ENCODE results near the gene GGT5. TPM values are rescaled to one million over a fixed set of nuclear protein-coding genes. Genes with fewer than 3 reads are reported as not detected.
"Not testable (repeated sequence)": the region's sequence is repeated elsewhere in the genome, so short reads cannot be mapped to it uniquely, and the experiment has no call there.

Gene GGT5
- total RNA-seq, 1 experiment from 2014 or later, result 0.20 TPM

DNA sequence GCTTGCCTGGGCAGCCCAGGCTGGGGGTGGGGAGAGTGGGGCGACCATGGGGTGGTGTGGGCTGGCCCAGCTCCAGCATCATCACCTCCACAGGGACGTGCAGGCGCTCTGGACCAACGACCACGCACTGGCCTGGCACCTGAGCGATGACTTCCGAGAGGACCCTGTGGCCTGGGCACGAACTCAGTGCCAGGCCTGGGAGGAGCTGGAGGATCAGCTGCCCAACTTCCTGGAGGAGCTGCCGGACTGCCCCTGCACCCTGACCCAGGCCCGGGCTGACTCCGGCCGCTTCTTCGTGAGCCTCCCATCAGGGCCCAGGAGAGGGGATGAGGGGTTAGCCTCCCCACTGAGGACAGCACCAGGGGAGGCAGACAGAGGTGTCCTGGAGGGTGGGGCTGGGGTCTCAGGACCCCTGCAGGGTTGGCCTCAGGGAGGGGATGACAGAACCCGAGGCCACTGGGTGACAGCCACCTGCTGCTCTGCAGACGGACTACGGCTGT is 59.8 kb downstream of the GGT5 start:
- Mint-ChIP-seq H3K4me3 (no peak overlapping the region), H3K27ac (no peak overlapping the region), H3K36me3 (no peaks in the 10 kb centered on the region), H3K9me3 (no peaks in the 10 kb centered on the region), H3K4me1 (peaks cover 10% of the 10 kb centered on the region), H3K27me3 (ENCODE audit: low read depth) (no peaks in the 10 kb centered on the region)
- no peak for TF ChIP-seq RELA (CRISPR knock-in tag; IDR thresholded peaks at IDR 0.05; ENCODE audit: borderline replicate concordance)
- TF ChIP-seq, protein P1, sequence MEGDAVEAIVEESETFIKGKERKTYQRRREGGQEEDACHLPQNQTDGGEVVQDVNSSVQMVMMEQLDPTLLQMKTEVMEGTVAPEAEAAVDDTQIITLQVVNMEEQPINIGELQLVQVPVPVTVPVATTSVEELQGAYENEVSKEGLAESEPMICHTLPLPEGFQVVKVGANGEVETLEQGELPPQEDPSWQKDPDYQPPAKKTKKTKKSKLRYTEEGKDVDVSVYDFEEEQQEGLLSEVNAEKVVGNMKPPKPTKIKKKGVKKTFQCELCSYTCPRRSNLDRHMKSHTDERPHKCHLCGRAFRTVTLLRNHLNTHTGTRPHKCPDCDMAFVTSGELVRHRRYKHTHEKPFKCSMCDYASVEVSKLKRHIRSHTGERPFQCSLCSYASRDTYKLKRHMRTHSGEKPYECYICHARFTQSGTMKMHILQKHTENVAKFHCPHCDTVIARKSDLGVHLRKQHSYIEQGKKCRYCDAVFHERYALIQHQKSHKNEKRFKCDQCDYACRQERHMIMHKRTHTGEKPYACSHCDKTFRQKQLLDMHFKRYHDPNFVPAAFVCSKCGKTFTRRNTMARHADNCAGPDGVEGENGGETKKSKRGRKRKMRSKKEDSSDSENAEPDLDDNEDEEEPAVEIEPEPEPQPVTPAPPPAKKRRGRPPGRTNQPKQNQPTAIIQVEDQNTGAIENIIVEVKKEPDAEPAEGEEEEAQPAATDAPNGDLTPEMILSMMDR (IDR thresholded peaks at IDR 0.05), result no peak
- TF ChIP-seq NFE2L1 (CRISPR knock-in tag; IDR thresholded peaks at IDR 0.05), result no peak
- TF ChIP-seq, protein P2, sequence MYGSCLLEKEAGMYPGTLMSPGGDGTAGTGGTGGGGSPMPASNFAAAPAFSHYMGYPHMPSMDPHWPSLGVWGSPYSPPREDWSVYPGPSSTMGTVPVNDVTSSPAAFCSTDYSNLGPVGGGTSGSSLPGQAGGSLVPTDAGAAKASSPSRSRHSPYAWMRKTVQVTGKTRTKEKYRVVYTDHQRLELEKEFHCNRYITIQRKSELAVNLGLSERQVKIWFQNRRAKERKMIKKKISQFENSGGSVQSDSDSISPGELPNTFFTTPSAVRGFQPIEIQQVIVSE (CRISPR knock-in tag; IDR thresholded peaks at IDR 0.05; ENCODE audit: borderline replicate concordance), result no peak
- TF ChIP-seq CREM (CRISPR knock-in tag; IDR thresholded peaks at IDR 0.05), result no peak
- TF ChIP-seq, protein P3, sequence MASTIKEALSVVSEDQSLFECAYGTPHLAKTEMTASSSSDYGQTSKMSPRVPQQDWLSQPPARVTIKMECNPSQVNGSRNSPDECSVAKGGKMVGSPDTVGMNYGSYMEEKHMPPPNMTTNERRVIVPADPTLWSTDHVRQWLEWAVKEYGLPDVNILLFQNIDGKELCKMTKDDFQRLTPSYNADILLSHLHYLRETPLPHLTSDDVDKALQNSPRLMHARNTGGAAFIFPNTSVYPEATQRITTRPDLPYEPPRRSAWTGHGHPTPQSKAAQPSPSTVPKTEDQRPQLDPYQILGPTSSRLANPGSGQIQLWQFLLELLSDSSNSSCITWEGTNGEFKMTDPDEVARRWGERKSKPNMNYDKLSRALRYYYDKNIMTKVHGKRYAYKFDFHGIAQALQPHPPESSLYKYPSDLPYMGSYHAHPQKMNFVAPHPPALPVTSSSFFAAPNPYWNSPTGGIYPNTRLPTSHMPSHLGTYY (CRISPR knock-in tag; IDR thresholded peaks at IDR 0.05), result no peak
- TF ChIP-seq NR3C1 (CRISPR knock-in tag; conservative IDR thresholded peaks at IDR 0.05; ENCODE audit: low read depth), result no peak
- no peak for TF ChIP-seq MXD4 (CRISPR knock-in tag; IDR thresholded peaks at IDR 0.05; ENCODE audit: borderline replicate concordance)
- ChIA-PET POLR2A (no interaction called here), CTCF (interaction anchor here (0.7 to 1.4 kb wide), 4 partner anchors 8 to 58 kb away, joined by 3 to 5 read pairs (median 4); no protein-coding TSS in a partner anchor)
- no peak for DNase-seq (ENCODE audit: low spot score)
- ATAC-seq, result no peak

DNA sequence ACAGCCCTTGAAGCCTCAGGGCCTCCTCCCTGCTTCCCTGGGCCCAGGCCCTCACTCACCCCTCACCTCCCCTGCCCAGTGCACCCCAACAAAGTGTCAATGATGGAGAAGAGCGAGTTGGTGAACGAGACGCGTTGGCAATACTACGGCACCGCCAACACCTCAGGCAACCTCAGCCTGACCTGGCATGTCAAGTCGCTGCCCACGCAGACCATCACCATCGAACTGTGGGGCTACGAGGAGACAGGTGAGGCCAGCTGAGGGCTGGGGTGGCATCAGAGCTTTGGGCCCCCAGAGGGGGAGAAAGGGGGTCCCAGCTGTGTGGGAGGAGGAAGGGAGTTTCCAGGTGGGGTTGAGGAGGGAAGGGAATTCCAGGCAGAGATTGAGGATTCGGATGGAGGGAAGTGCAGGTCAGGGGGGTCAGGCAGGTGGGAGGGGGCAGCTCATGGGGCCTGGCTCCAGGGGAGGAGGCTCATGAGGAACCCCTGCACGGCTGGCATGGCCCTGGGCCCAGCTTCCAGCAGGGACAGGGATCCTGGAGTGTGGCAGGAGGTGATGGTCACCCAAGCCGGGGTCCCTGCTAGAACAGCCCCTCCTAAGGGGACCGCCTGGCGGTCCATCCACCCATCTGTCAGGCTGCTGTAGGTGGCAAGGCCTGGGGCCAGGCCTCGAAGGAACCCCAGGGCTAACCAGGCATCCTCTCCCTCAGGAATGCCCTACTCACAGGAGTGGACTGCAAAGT is 60.7 kb downstream of the GGT5 start:
- H3K27ac Mint-ChIP-seq, result no peak overlapping the region
- peaks cover 7% of the 10 kb centered on the region for H3K4me1 Mint-ChIP-seq
- no peak overlapping the region for H3K4me3 Mint-ChIP-seq
- no peaks in the 10 kb centered on the region for H3K27me3 Mint-ChIP-seq (ENCODE audit: low read depth)
- no peak for TF ChIP-seq JUN (CRISPR knock-in tag; IDR thresholded peaks at IDR 0.05)
- TF ChIP-seq, protein P4, sequence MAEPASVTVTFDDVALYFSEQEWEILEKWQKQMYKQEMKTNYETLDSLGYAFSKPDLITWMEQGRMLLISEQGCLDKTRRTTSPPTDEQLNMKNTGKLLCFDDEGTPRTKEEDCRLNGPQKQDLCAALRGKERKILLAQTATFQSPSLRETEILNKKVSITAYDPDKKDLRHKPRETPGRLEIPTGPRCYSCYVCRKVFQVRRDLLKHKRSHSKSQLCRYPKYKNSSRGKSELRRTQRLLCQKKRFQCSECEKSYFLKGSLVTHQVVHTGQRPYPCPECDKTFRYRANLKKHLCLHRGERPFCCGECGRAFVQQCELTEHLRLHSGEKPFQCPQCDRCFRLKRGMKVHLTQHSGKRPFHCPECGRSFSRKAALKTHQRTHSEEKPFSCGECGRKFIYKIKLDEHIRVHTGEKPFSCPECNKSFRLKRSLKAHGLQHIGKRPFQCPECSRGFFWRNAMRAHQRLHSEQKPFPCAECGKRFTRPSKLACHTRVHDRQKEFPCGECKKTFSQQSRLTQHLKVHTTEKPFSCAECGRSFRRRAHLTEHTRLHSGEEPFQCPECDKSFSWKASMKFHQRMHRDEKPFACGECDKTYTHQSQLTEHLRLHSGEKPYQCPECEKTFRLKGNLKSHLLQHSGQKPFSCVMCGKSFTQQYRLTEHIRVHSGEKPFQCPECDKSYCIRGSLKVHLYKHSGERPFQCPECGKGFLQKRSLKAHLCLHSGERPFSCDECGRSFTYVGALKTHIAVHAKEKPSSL (CRISPR knock-in tag; conservative IDR thresholded peaks at IDR 0.05), result no peak
- TF ChIP-seq ZNF121 (CRISPR knock-in tag; IDR thresholded peaks at IDR 0.05), result no peak
- no peaks in the 10 kb centered on the region for H3K9me3 Mint-ChIP-seq
- DNase-seq (ENCODE audit: low spot score), result no peak
- ATAC-seq, result no peak
- H3K36me3 Mint-ChIP-seq, result no peaks in the 10 kb centered on the region
- POLR2A ChIA-PET, result no interaction called here
- CTCF ChIA-PET, result interaction anchor here (0.7 to 2.2 kb wide), 4 partner anchors 9 to 59 kb away, joined by 3 to 7 read pairs (median 4); no protein-coding TSS in a partner anchor

DNA sequence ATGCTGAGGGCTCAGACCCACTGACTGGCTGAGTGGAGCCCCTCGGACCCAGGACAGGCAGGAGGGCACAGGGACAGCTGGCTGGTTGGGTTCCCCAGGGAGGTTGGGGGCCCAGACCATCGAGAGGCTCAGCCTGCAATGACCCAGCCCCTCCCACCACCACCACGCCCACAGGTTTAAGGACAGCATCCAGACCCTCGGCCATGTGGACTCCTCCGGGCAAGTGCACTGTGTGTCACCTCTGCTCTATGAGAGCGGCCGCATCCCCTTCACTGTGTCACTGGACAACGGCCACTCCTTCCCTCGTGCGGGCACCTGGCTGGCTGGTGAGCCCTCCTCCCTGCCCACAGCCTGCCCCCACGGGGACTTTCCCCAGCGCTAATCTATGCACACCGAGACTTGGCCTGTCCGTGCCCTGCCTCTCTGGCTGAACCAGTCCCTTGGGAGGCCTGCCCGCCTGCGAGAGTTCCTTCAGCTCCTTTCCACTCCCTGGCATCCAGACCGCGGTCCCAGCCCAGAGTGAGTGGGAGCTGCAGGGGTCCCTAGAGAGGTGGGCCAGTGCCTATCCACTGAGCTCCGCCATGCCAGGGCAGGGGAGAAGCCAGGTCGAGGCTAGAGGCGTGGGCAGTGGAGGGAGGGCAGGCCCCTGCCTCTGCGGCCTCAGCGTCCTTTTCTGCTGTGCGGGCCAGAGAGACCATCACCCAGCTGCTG is 61.4 kb downstream of the GGT5 start:
- POLR2A ChIA-PET, result no interaction called here

DNA sequence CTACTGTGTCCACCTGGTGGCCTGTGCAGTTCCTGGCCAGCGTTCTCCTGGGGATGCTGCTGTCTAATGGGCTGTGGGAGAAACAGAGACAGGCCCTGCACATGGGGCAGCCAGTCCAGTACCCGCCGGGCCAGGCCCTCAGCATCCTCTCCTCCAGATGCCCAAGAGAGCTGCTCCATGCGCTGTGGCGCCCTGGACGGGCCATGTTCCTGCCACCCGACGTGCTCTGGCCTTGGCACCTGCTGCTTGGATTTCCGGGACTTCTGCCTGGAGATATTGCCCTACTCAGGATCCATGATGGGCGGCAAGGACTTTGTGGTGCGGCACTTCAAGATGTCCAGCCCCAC is 62.0 kb downstream of the GGT5 start:
- H3K9me3 Mint-ChIP-seq; ATAC-seq; H3K27ac Mint-ChIP-seq; H3K27me3 Mint-ChIP-seq (ENCODE audit: low read depth); POLR2A ChIA-PET; H3K36me3 Mint-ChIP-seq; H3K4me1 Mint-ChIP-seq; DNase-seq (ENCODE audit: low spot score); H3K4me3 Mint-ChIP-seq: not testable (repeated sequence)
- CTCF ChIA-PET, result interaction anchor here (0.9 to 4.6 kb wide), 5 partner anchors 26 to 76 kb away, joined by 4 to 74 read pairs (median 7); no protein-coding TSS in a partner anchor

More for the DNA sequence above, 61.4 kb downstream of the GGT5 start:
- H3K27me3 Mint-ChIP-seq (ENCODE audit: low read depth), result no peaks in the 10 kb centered on the region
- no peak overlapping the region for H3K27ac Mint-ChIP-seq
- no peaks in the 10 kb centered on the region for H3K36me3 Mint-ChIP-seq
- no peaks in the 10 kb centered on the region for H3K9me3 Mint-ChIP-seq
- ATAC-seq, result no peak
- no peak overlapping the region for H3K4me3 Mint-ChIP-seq
- CTCF ChIA-PET, result interaction anchor here (0.7 to 2.2 kb wide), 3 partner anchors 8 to 48 kb away, joined by 3 to 7 read pairs (median 4); no protein-coding TSS in a partner anchor
- H3K4me1 Mint-ChIP-seq, result peaks cover 7% of the 10 kb centered on the region
- TF ChIP-seq ZNF423 (CRISPR knock-in tag; IDR thresholded peaks at IDR 0.05), result no peak
- DNase-seq (ENCODE audit: low spot score), result no peak

Measured in WTC11 (cell line).